ENCODE data around the gene MYG1. TPM values are rescaled to one million over a fixed set of nuclear protein-coding genes. Genes with fewer than 3 reads are reported as not detected.

MYG1 gene
- total and polyA plus RNA-seq, 2 of the 13 experiments (the other 11 are each of a cell fraction or from before 2014, with no cell fraction given): 38.6 to 58.0 TPM

- no peak for TF ChIP-seq ZNF816 (CRISPR knock-in tag; IDR thresholded peaks at IDR 0.05; ENCODE audit: borderline replicate concordance)
- TF ChIP-seq, protein P1, sequence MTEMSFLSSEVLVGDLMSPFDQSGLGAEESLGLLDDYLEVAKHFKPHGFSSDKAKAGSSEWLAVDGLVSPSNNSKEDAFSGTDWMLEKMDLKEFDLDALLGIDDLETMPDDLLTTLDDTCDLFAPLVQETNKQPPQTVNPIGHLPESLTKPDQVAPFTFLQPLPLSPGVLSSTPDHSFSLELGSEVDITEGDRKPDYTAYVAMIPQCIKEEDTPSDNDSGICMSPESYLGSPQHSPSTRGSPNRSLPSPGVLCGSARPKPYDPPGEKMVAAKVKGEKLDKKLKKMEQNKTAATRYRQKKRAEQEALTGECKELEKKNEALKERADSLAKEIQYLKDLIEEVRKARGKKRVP (CRISPR knock-in tag; IDR thresholded peaks at IDR 0.05): 0 out of 4 replicates have a peak, but pooled peaks of 1 of the 2 experiments have one; percentile 54
- peak; percentile 48; the same call in 1 of the 2 replicates for TF ChIP-seq MTF2 (CRISPR knock-in tag; IDR thresholded peaks at IDR 0.05; ENCODE audit: borderline replicate concordance)
- TF ChIP-seq ZNF577 (CRISPR knock-in tag; IDR thresholded peaks at IDR 0.05; ENCODE audit: borderline replicate concordance, low read depth): no peak
- peak; percentile 86 for TF ChIP-seq TAF1 (CRISPR knock-in tag; IDR thresholded peaks at IDR 0.05)
- no peak for TF ChIP-seq SYNCRIP (IDR thresholded peaks at IDR 0.05; ENCODE audit: insufficient read depth, low read depth, low read length)
- TF ChIP-seq ZNF790 (CRISPR knock-in tag; IDR thresholded peaks at IDR 0.05; ENCODE audit: borderline replicate concordance): no peak
- TF ChIP-seq ZNF281 (CRISPR knock-in tag; IDR thresholded peaks at IDR 0.05; ENCODE audit: borderline replicate concordance): no peak
- TF ChIP-seq ZNF432 (CRISPR knock-in tag; IDR thresholded peaks at IDR 0.05; ENCODE audit: borderline replicate concordance): no peak
- no peak for TF ChIP-seq ZNF230 (CRISPR knock-in tag; IDR thresholded peaks at IDR 0.05)
- TF ChIP-seq, protein P2, sequence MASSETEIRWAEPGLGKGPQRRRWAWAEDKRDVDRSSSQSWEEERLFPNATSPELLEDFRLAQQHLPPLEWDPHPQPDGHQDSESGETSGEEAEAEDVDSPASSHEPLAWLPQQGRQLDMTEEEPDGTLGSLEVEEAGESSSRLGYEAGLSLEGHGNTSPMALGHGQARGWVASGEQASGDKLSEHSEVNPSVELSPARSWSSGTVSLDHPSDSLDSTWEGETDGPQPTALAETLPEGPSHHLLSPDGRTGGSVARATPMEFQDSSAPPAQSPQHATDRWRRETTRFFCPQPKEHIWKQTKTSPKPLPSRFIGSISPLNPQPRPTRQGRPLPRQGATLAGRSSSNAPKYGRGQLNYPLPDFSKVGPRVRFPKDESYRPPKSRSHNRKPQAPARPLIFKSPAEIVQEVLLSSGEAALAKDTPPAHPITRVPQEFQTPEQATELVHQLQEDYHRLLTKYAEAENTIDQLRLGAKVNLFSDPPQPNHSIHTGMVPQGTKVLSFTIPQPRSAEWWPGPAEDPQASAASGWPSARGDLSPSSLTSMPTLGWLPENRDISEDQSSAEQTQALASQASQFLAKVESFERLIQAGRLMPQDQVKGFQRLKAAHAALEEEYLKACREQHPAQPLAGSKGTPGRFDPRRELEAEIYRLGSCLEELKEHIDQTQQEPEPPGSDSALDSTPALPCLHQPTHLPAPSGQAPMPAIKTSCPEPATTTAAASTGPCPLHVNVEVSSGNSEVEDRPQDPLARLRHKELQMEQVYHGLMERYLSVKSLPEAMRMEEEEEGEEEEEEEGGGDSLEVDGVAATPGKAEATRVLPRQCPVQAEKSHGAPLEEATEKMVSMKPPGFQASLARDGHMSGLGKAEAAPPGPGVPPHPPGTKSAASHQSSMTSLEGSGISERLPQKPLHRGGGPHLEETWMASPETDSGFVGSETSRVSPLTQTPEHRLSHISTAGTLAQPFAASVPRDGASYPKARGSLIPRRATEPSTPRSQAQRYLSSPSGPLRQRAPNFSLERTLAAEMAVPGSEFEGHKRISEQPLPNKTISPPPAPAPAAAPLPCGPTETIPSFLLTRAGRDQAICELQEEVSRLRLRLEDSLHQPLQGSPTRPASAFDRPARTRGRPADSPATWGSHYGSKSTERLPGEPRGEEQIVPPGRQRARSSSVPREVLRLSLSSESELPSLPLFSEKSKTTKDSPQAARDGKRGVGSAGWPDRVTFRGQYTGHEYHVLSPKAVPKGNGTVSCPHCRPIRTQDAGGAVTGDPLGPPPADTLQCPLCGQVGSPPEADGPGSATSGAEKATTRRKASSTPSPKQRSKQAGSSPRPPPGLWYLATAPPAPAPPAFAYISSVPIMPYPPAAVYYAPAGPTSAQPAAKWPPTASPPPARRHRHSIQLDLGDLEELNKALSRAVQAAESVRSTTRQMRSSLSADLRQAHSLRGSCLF (CRISPR knock-in tag; IDR thresholded peaks at IDR 0.05; ENCODE audit: borderline replicate concordance): no peak
- TF ChIP-seq, protein P3, sequence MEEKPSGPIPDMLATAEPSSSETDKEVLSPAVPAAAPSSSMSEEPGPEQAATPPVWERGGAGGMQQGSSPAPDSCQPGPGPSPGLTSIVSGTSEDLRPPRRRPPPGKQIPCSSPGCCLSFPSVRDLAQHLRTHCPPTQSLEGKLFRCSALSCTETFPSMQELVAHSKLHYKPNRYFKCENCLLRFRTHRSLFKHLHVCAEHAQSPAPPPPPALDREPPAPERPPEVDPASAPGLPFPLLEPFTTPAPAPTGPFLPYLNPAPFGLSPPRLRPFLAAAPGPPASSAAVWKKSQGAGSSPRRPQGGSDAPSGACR (CRISPR knock-in tag; IDR thresholded peaks at IDR 0.05): peak; percentile 47; the same call in 1 of the 2 replicates
- peak; percentile 34; the same call in 1 of the 2 replicates for TF ChIP-seq SP5 (CRISPR knock-in tag; IDR thresholded peaks at IDR 0.05; ENCODE audit: borderline replicate concordance, low read depth)
These were observed 47.8 kb upstream of the MYG1 start (continued) for GRCh38 chr12:53251477-53252348.

Measured in HepG2 (cell line).